Peyer's patch (tissue), 4 donors: ENCODE results near the gene FXR2. TPM values are rescaled to one million over a fixed set of nuclear protein-coding genes. Genes with fewer than 3 reads are reported as not detected.
A peak's percentile ranks its signal among the peaks of the same experiment; 100 is the strongest.

Experiments used
- DNase-seq, 3 donors: peaks; one replicate each; pipeline ENCODE4 v3.0.0-alpha.2; 2017 to 2019
- H3K27ac ChIP-seq, 4 donors: fragments of 200-600 bp; sonication (generic); one replicate each; pipeline ENCODE4 v1.5.1; 2016 to 2019
- H3K27me3 ChIP-seq, 2 donors: fragments of 200-600 bp; sonication (generic); one replicate each; pipeline ENCODE4 v1.5.1; 2019
- H3K36me3 ChIP-seq, 3 donors: fragments of 200-600 bp; sonication (generic); one replicate each; pipeline ENCODE4 v1.5.1; 2016 to 2019
- H3K4me1 ChIP-seq, 4 donors: fragments of 200-600 bp; sonication (generic); one replicate each; pipeline ENCODE4 v1.5.1; 2016 to 2019
- H3K4me3 ChIP-seq, 4 donors: fragments of 200-600 bp; sonication (generic); 1 replicate in 3 of 4; 2 replicates in 1 of 4; pipeline ENCODE4 v1.5.1; 2016 to 2019; ENCODE audit warnings: mild to moderate bottlenecking in 1 of 4
- H3K9me3 ChIP-seq, 4 donors: fragments of 200-600 bp; sonication (generic); one replicate each; pipeline ENCODE4 v1.5.1; 2016 to 2019; ENCODE audit warnings: mild to moderate bottlenecking in 1 of 4
- POLR2A ChIP-seq, 2 donors: fragments of 450-650 bp; IDR thresholded peaks; one replicate each; pipeline ENCODE4 v1.5.1; 2017; ENCODE audit warnings: antibody characterized with exemption in 2 of 2, mild to moderate bottlenecking in 2 of 2, moderate library complexity in 2 of 2
- small RNA-seq, 2 donors: library from RNA; depleted of rRNA; stranded (forward); fragments of <200 nt; gene quantifications; one replicate each; pipeline ENCODE3, GENCODE V24; 2016
- total RNA-seq, 4 donors: library from RNA; depleted of rRNA; stranded (reverse); fragments of >200 nt; gene quantifications; one replicate each; pipeline ENCODE4 v1.1.0, GENCODE V29; 2016
- TF ChIP-seq, protein P1 (sequence below), 6 experiments: fragments of 450-650 bp in 4 of 6; fragments of 200-600 bp in 2 of 6; sonication (generic) in 1 of 6; IDR thresholded peaks; one replicate each; pipeline ENCODE4 v1.5.1; 2017 to 2019; ENCODE audit warnings: antibody characterized with exemption in 6 of 6, mild to moderate bottlenecking in 3 of 6, moderate library complexity in 1 of 6

Gene FXR2
- total RNA-seq, 4 donors from 2014 or later, result 28.8 to 38.1 (median 30.4) TPM

- Histone ChIP-seq H3K27ac (peak overlapping the region in 1 of 4 donors; percentile 80), H3K4me3 (no peak overlapping the region), H3K9me3 (no peaks in the 10 kb centered on the region), H3K36me3 (no peaks in the 10 kb centered on the region), H3K27me3 (no peaks in the 10 kb centered on the region), H3K4me1 (peaks cover 0 to 19% (median 13%) of the 10 kb centered on the region in 4 donors)
- TF ChIP-seq POLR2A (IDR thresholded peaks at IDR 0.05), result no peak
- TF ChIP-seq, protein P1, sequence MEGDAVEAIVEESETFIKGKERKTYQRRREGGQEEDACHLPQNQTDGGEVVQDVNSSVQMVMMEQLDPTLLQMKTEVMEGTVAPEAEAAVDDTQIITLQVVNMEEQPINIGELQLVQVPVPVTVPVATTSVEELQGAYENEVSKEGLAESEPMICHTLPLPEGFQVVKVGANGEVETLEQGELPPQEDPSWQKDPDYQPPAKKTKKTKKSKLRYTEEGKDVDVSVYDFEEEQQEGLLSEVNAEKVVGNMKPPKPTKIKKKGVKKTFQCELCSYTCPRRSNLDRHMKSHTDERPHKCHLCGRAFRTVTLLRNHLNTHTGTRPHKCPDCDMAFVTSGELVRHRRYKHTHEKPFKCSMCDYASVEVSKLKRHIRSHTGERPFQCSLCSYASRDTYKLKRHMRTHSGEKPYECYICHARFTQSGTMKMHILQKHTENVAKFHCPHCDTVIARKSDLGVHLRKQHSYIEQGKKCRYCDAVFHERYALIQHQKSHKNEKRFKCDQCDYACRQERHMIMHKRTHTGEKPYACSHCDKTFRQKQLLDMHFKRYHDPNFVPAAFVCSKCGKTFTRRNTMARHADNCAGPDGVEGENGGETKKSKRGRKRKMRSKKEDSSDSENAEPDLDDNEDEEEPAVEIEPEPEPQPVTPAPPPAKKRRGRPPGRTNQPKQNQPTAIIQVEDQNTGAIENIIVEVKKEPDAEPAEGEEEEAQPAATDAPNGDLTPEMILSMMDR (IDR thresholded peaks at IDR 0.05), result no peak
- no peak for DNase-seq
Observed at GRCh38 chr17:7551396-7551795, 63.3 kb downstream of the FXR2 start.

DNA sequence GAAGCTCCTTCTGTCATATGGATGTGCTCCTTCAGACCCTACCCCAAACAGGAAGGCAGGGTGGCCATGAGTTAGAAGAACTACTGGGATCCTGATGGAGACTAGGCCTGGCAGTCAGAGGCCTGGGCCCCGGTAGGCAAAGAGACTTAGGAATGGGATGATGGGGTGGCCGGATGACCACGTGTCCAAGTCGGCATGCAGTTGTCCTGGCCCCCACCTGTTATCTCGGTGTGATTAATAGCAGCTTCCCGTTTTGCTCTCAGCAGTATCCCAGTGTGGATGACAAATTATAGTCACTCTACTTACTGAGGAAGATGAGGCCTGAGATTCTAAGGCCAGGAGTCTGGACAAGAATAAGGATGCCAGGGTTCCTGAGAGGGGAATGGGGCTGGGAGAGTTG is 64.4 kb downstream of the FXR2 start:
- H3K4me1 ChIP-seq, result peaks cover 0 to 19% (median 13%) of the 10 kb centered on the region in 4 donors
- H3K9me3 ChIP-seq, result no peaks in the 10 kb centered on the region
- H3K4me3 ChIP-seq, result no peak overlapping the region
- no peaks in the 10 kb centered on the region for H3K27me3 ChIP-seq
- DNase-seq, result no peak
- no peaks in the 10 kb centered on the region for H3K36me3 ChIP-seq
- TF ChIP-seq, protein P1 (IDR thresholded peaks at IDR 0.05), result no peak
- TF ChIP-seq POLR2A (IDR thresholded peaks at IDR 0.05), result no peak
- peak overlapping the region in 2 of 4 donors; percentile 91 to 94 for H3K27ac ChIP-seq

GRCh38 chr17:7549401-7550055 is 65.2 kb downstream of the FXR2 start:
- Histone ChIP-seq H3K9me3 (no peaks in the 10 kb centered on the region), H3K27me3 (no peaks in the 10 kb centered on the region), H3K4me1 (peaks cover 0 to 19% (median 13%) of the 10 kb centered on the region in 4 donors), H3K36me3 (no peaks in the 10 kb centered on the region), H3K27ac (peak overlapping the region; percentile 85 to 94 (median 92)), H3K4me3 (peak overlapping the region; percentile 64 to 80 (median 72))
- TF ChIP-seq, protein P1 (IDR thresholded peaks at IDR 0.05), result no peak
- no peak for TF ChIP-seq POLR2A (IDR thresholded peaks at IDR 0.05)
- peak in 2 of 3 donors; percentile 55 to 57 for DNase-seq

DNA sequence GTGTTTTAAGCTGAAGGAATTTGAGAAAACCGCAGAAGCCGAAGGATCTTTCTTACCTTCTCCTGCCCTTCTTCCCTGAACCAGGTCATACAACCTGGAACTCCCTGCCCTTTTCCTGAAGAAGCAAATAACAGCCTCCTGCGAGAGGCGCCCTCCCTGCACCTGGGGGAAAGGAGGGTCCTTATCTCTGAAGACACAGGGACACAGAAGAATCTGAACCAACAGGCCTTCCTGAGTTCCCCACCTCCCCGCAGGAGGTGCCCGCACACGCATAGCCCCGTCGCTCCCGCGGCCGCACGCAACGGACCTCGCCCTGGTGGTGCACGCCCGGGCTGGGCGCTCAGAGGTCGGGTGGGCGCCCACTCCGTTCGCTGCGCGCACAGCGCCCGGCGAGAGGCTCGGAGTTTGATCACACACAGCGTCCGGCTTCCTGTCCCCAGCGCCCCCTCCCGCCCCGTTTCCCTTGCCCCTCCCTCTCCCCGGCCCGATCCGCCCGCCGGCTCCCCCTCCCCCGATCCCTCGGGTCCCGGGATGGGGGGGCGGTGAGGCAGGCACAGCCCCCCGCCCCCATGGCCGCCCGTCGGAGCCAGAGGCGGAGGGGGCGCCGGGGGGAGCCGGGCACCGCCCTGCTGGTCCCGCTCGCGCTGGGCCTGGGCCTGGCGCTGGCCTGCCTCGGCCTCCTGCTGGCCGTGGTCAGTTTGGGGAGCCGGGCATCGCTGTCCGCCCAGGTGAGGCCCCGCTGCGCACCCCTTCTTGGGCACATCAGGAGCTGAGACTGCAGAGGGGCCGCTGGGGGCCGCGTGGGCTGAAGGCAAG is 65.9 kb downstream of the FXR2 start, which contains the start of gene TNFSF12:
TSS of gene TNFSF12 (plus strand) at position 474 of the 816 bp plus-strand sequence. CDS start at position 570, 96 bp downstream.
- Histone ChIP-seq H3K4me1 (peaks cover 0 to 19% (median 13%) of the 10 kb centered on the region in 4 donors), H3K27me3 (no peaks in the 10 kb centered on the region), H3K9me3 (no peaks in the 10 kb centered on the region), H3K27ac (peak within 1 kb of the TSS; percentile 85 to 94 (median 92)), H3K36me3 (no peaks in the 10 kb centered on the region), H3K4me3 (peak within 1 kb of the TSS; percentile 64 to 80 (median 72))
- DNase-seq, result peak; percentile 74 to 88 (median 81)
- TF ChIP-seq, protein P1 (IDR thresholded peaks at IDR 0.05), result peak in 3 of 6 experiments; percentile 5 to 16 (median 10)
- peak in 1 of 2 donors; percentile 40 for TF ChIP-seq POLR2A (IDR thresholded peaks at IDR 0.05)

- TF ChIP-seq, protein P1 (IDR thresholded peaks at IDR 0.05), result no peak
- TF ChIP-seq POLR2A (IDR thresholded peaks at IDR 0.05), result no peak
- no peaks in the 10 kb centered on the region for H3K9me3 ChIP-seq
- no peak overlapping the region for H3K4me3 ChIP-seq
- no peak overlapping the region for H3K27ac ChIP-seq
- DNase-seq, result no peak
- H3K36me3 ChIP-seq, result no peaks in the 10 kb centered on the region
- no peaks in the 10 kb centered on the region for H3K27me3 ChIP-seq
- peaks cover 0 to 13% (median 9%) of the 10 kb centered on the region in 4 donors for H3K4me1 ChIP-seq
Observed at GRCh38 chr17:7544911-7545310, 69.8 kb downstream of the FXR2 start.

Small RNAs within 50 kb of the gene (small RNA-seq; reads per million reads assigned to genes)
- gene CD68 (0 reads per million in 2 donors), gene SNORA48 (0 reads per million in 2 donors), gene SNORD10 (0 reads per million in 2 donors)

Other genes starting within 250 kb of the FXR2 start
- 10 to 100 TPM; 19.8 to 54.4 (median 44.4) TPM for gene TNK1, start 233.8 kb downstream of the FXR2 start, total RNA-seq
- 10 to 100 TPM; 10.7 to 38.8 (median 21.9) TPM for gene PLSCR3, start 220.4 kb downstream of the FXR2 start, total RNA-seq
- 100 to 1,000 TPM in 2 of 4 donors, 10 to 100 TPM in 2; 37.1 to 334 (median 126) TPM for gene TMEM256, start 210.8 kb downstream of the FXR2 start, total RNA-seq
- gene NLGN2, start 207.1 kb downstream of the FXR2 start, total RNA-seq, result 1 to 10 TPM in 3 of 4 donors, under 1 TPM in 1; 0.88 to 9.9 (median 5.8) TPM
- gene SPEM1, start 194.6 kb downstream of the FXR2 start, total RNA-seq, result not detected
- not detected for gene SPEM2, start 189.3 kb downstream of the FXR2 start, total RNA-seq
- not detected for gene SPEM3, start 186.0 kb downstream of the FXR2 start, total RNA-seq
- gene TMEM102, start 179.5 kb downstream of the FXR2 start, total RNA-seq, result 10 to 100 TPM in 3 of 4 donors, 1 to 10 TPM in 1; 4.1 to 21.7 (median 17.0) TPM
- gene FGF11, start 175.4 kb downstream of the FXR2 start, total RNA-seq, result 1 to 10 TPM in 1 of 4 donors, not detected in 3; 1.0 TPM
- gene CHRNB1, start 169.8 kb downstream of the FXR2 start, total RNA-seq, result 1 to 10 TPM; 4.0 to 9.1 (median 5.8) TPM
- 10 to 100 TPM; 15.1 to 27.3 (median 24.5) TPM for gene ZBTB4, start 135.3 kb downstream of the FXR2 start, total RNA-seq
- not detected for gene SLC35G6, start 133.5 kb downstream of the FXR2 start, total RNA-seq
- gene POLR2A, start 130.5 kb downstream of the FXR2 start, total RNA-seq, result 100 to 1,000 TPM in 3 of 4 donors, 10 to 100 TPM in 1; 94.6 to 204 (median 157) TPM
- 10 to 100 TPM in 3 of 4 donors, 1 to 10 TPM in 1; 7.6 to 58.6 (median 15.2) TPM for gene TNFSF12, start 65.8 kb downstream of the FXR2 start, total RNA-seq
- gene TNFSF13, start 56.1 kb downstream of the FXR2 start, total RNA-seq, result 10 to 100 TPM in 3 of 4 donors, 1 to 10 TPM in 1; 5.0 to 54.4 (median 38.7) TPM
- 10 to 100 TPM; 31.4 to 47.7 (median 43.7) TPM for gene SENP3, start 53.0 kb downstream of the FXR2 start, total RNA-seq
- 100 to 1,000 TPM in 3 of 4 donors, 10 to 100 TPM in 1; 42.1 to 149 (median 124) TPM for gene CD68, start 35.3 kb downstream of the FXR2 start, total RNA-seq
- 100 to 1,000 TPM in 3 of 4 donors, 10 to 100 TPM in 1; 37.1 to 236 (median 125) TPM for gene MPDU1, start 31.0 kb downstream of the FXR2 start, total RNA-seq
- 1 to 10 TPM in 3 of 4 donors, not detected in 1; 1.9 to 2.7 (median 2.4) TPM for gene SOX15, start 24.8 kb downstream of the FXR2 start, total RNA-seq
- gene SAT2, start 12.9 kb upstream of the FXR2 start, total RNA-seq, result 100 to 1,000 TPM; 144 to 303 (median 229) TPM
- 10 to 100 TPM in 2 of 4 donors, 1 to 10 TPM in 2; 2.1 to 38.0 (median 16.3) TPM for gene SHBG, start 15.2 kb upstream of the FXR2 start, total RNA-seq
- gene ATP1B2, start 36.0 kb upstream of the FXR2 start, total RNA-seq, result under 1 TPM in 1 of 4 donors, not detected in 3; 0.47 TPM
- gene TP53, start 72.6 kb upstream of the FXR2 start, total RNA-seq, result 10 to 100 TPM; 19.6 to 27.7 (median 25.1) TPM
- 1 to 10 TPM; 4.6 to 9.3 (median 6.2) TPM for gene WRAP53, start 73.6 kb upstream of the FXR2 start, total RNA-seq
- under 1 TPM in 1 of 4 donors, not detected in 3; 0.27 TPM for gene EFNB3, start 90.3 kb upstream of the FXR2 start, total RNA-seq
- under 1 TPM in 2 of 4 donors, not detected in 2; 0.18 to 0.83 TPM for gene DNAH2, start 102.8 kb upstream of the FXR2 start, total RNA-seq
- 10 to 100 TPM; 32.1 to 45.6 (median 36.4) TPM for gene KDM6B, start 219.3 kb upstream of the FXR2 start, total RNA-seq
- gene TMEM88, start 240.2 kb upstream of the FXR2 start, total RNA-seq, result 10 to 100 TPM in 3 of 4 donors, 1 to 10 TPM in 1; 3.4 to 29.7 (median 12.9) TPM
- gene NAA38, start 242.7 kb upstream of the FXR2 start, total RNA-seq, result 10 to 100 TPM; 28.6 to 75.8 (median 47.8) TPM
- gene CYB5D1, start 243.1 kb upstream of the FXR2 start, total RNA-seq, result 1 to 10 TPM; 3.3 to 5.1 (median 4.2) TPM